GM18861 (cell line): ENCODE measurements around the gene PRAMEF8.
"Not testable (repeated sequence)": the region's sequence is repeated elsewhere in the genome, so short reads cannot be mapped to it uniquely, and the experiment has no call there.

ENCODE experiments used
- ATAC-seq: cut with Tn5 transposase; IDR thresholded peaks from one replicate; pipeline ENCODE4 v1.9.1; 2021; ENCODE audit not compliant: unreplicated experiment

PRAMEF8 gene

GRCh38 chr1:13285037-13285436, at the start of gene PRAMEF8:
Gene PRAMEF8 (minus strand): TSS chr1:13285137. CDS start chr1:13284091, 1,046 bp downstream.
- ATAC-seq = not testable (repeated sequence)

- ATAC-seq = not testable (repeated sequence)
Measured at GRCh38 chr1:13315281-13315680, 30.3 kb upstream of the PRAMEF8 start, which contains the start of gene PRAMEF15. Gene PRAMEF15 (plus strand): TSS chr1:13315581. CDS start chr1:13318408, 2,827 bp downstream.

- not testable (repeated sequence) for ATAC-seq
Measured at GRCh38 chr1:13303239-13303638, 18.3 kb upstream of the PRAMEF8 start, which contains the start of gene PRAMEF33. Gene PRAMEF33 (plus strand): TSS chr1:13303539. CDS start chr1:13305955, 2,416 bp downstream.

- ATAC-seq = not testable (repeated sequence)
Measured at GRCh38 chr1:13302197-13302596, 17.3 kb upstream of the PRAMEF8 start.

- not testable (repeated sequence) for ATAC-seq
Measured at GRCh38 chr1:13298699-13299098, 13.8 kb upstream of the PRAMEF8 start.

GRCh38 chr1:13297216-13297931, 12.4 kb upstream of the PRAMEF8 start:
- not testable (repeated sequence) for ATAC-seq

- not testable (repeated sequence) for ATAC-seq
Measured at GRCh38 chr1:13289030-13289429, 4.1 kb upstream of the PRAMEF8 start.

GRCh38 chr1:13279617-13280016, 5.3 kb downstream of the PRAMEF8 start:
- not testable (repeated sequence) for ATAC-seq

- not testable (repeated sequence) for ATAC-seq
Measured at GRCh38 chr1:13277016-13277415, 7.9 kb downstream of the PRAMEF8 start.

GRCh38 chr1:13265124-13265523, 19.8 kb downstream of the PRAMEF8 start:
- not testable (repeated sequence) for ATAC-seq

GRCh38 chr1:13253898-13254297, 31.0 kb downstream of the PRAMEF8 start, which contains the start of gene PRAMEF5:
Gene PRAMEF5 (plus strand): TSS chr1:13254198. CDS start chr1:13259269, 5,071 bp downstream.
- ATAC-seq = not testable (repeated sequence)

- not testable (repeated sequence) for ATAC-seq
Measured at GRCh38 chr1:13247122-13247521, 37.8 kb downstream of the PRAMEF8 start.

- not testable (repeated sequence) for ATAC-seq
Measured at GRCh38 chr1:13246554-13246871, 38.4 kb downstream of the PRAMEF8 start.

GRCh38 chr1:13245841-13246553, 38.9 kb downstream of the PRAMEF8 start:
- not testable (repeated sequence) for ATAC-seq

- not testable (repeated sequence) for ATAC-seq
Measured at GRCh38 chr1:13243536-13244263, 41.2 kb downstream of the PRAMEF8 start.

GRCh38 chr1:13239633-13240032, 45.3 kb downstream of the PRAMEF8 start:
- ATAC-seq = not testable (repeated sequence)

GRCh38 chr1:13237572-13237971, 47.4 kb downstream of the PRAMEF8 start:
- ATAC-seq = not testable (repeated sequence)

- not testable (repeated sequence) for ATAC-seq
Measured at GRCh38 chr1:13234057-13234456, 50.9 kb downstream of the PRAMEF8 start.

GRCh38 chr1:13232056-13232455, 52.9 kb downstream of the PRAMEF8 start:
- ATAC-seq = not testable (repeated sequence)
